H1 (cell line): ENCODE data around the gene P2RX5. TPM values are rescaled to one million over a fixed set of nuclear protein-coding genes. Genes with fewer than 3 reads are reported as not detected.

Source experiments
- CHD7 ChIP-seq: fragments of 300-600 bp; sonication (generic); IDR thresholded peaks from 2 replicates; pipeline ENCODE4 v1.7.1; 2012; ENCODE audit warnings: low read length, moderate library complexity, mild to moderate bottlenecking, inconsistent platforms; ENCODE audit not compliant: insufficient replicate concordance
- EGR1 ChIP-seq: IDR thresholded peaks from 2 replicates; pipeline ENCODE4 v1.6.1; 2011; ENCODE audit warnings: low read depth, low read length, borderline replicate concordance
- KDM4A ChIP-seq: IDR thresholded peaks from one replicate; pipeline ENCODE4 v1.7.1; 2012; ENCODE audit warnings: low read depth, mild to moderate bottlenecking, moderate library complexity, low read length, inconsistent platforms; ENCODE audit not compliant: severe bottlenecking
- MAX ChIP-seq: IDR thresholded peaks from 2 replicates; pipeline ENCODE4 v1.6.1; 2012; ENCODE audit warnings: inconsistent platforms
- POLR2AphosphoS5 ChIP-seq: IDR thresholded peaks from 2 replicates; pipeline ENCODE4 v1.6.1; 2011; ENCODE audit warnings: low read depth, low read length
- SAP30 ChIP-seq: fragments of 300-600 bp; sonication (generic); IDR thresholded peaks from 2 replicates; pipeline ENCODE4 v1.7.1; 2012; ENCODE audit warnings: low read length, moderate library complexity, mild to moderate bottlenecking, inconsistent platforms; ENCODE audit not compliant: insufficient read depth, insufficient replicate concordance
- SIN3A ChIP-seq, 2 experiments: IDR thresholded peaks in 1 of 2; conservative IDR thresholded peaks in 1 of 2; 2 replicates each; pipeline ENCODE4 v1.6.1; 2011 to 2012; ENCODE audit warnings: low read length in 2 of 2, improper control_type of control experiment in 1 of 2, low read depth in 1 of 2, mild to moderate bottlenecking in 1 of 2
- SUZ12 ChIP-seq: fragments of 200-600 bp; sonication (generic); IDR thresholded peaks from 2 replicates; pipeline ENCODE4 v1.6.1; 2012; ENCODE audit warnings: mild to moderate bottlenecking, inconsistent platforms, low read length, moderate library complexity, mixed read lengths
- TAF1 ChIP-seq: IDR thresholded peaks from 2 replicates; pipeline ENCODE4 v1.6.1; 2011; ENCODE audit warnings: mild to moderate bottlenecking, low read depth, low read length
- TEAD4 ChIP-seq: IDR thresholded peaks from 2 replicates; pipeline ENCODE4 v1.6.1; 2012; ENCODE audit warnings: low read depth, low read length, inconsistent platforms, mixed read lengths
- polyA plus RNA-seq, 7 experiments: library from polyadenylated mRNA; depleted of rRNA in 3 of 7; stranded (reverse) in 5 of 7; unstranded in 2 of 7; fragments of >200 nt in 5 of 7; fragments of 200-250 nt in 2 of 7; gene quantifications; 1 replicate in 5 of 7; 2 replicates in 1 of 7; 4 replicates in 1 of 7; pipeline versions ENCODE4 v1.2.1 to v1.2.3, GENCODE V29; 2011 to 2013; ENCODE audit warnings: missing spikeins in 2 of 7, mixed read lengths in 2 of 7
- total RNA-seq: library from RNA; stranded (reverse); fragmentation: NEBNext Ultra II Directional; extraction: Animal tissue kit (Norgen Biotek cat#: 25700); gene quantifications from 2 replicates; pipeline ENCODE4 v1.2.1, GENCODE V29; 2021

Gene P2RX5
- total and polyA plus RNA-seq, 2 of the 8 experiments (the other 6 are each of a cell fraction or from before 2014, with no cell fraction given): 12.0 to 15.6 TPM

- TF ChIP-seq CHD7: no peak
- peak; percentile 69 for TF ChIP-seq SAP30
- TF ChIP-seq TAF1: no peak
- peak; percentile 93 for TF ChIP-seq KDM4A
- peak; percentile 38; the same call in 1 of the 2 replicates for TF ChIP-seq EGR1
- no peak for TF ChIP-seq POLR2AphosphoS5
- peak; percentile 92 for TF ChIP-seq MAX
- TF ChIP-seq SIN3A (conservative IDR thresholded peaks at IDR 0.05 in 1 of 2, IDR thresholded peaks at IDR 0.05 in 1 of 2; ENCODE audit: low read depth in 1 of 2, low read length in 2 of 2): peak; percentile 95 to 96
- TF ChIP-seq SUZ12: peak; percentile 29; the same call in 1 of the 2 replicates
- TF ChIP-seq TEAD4: peak; percentile 84
Measured at GRCh38 chr17:3695723-3696411, at the start of gene P2RX5 (continued).
